Progenitor cell of endocrine pancreas (in vitro differentiated cells): ENCODE results near the gene PDSS1. TPM values are rescaled to one million over a fixed set of nuclear protein-coding genes. Genes with fewer than 3 reads are reported as not detected.
A peak's percentile ranks its signal among the peaks of the same experiment; 100 is the strongest.

ENCODE experiments used
- DNase-seq: peaks from one replicate; pipeline ENCODE4 v3.0.0; 2021; ENCODE audit warnings: low spot score; ENCODE audit not compliant: unreplicated experiment
- H3K27ac Mint-ChIP-seq: 2 replicates; pipeline ENCODE4 v1.8.0; 2021; ENCODE audit warnings: mild to moderate bottlenecking, moderate library complexity, mixed read lengths
- H3K27me3 Mint-ChIP-seq: 2 replicates; pipeline ENCODE4 v1.8.0; 2021; ENCODE audit warnings: mixed read lengths
- H3K36me3 Mint-ChIP-seq: 2 replicates; pipeline ENCODE4 v1.8.0; 2022; ENCODE audit warnings: mixed read lengths; ENCODE audit not compliant: insufficient read depth
- H3K4me1 Mint-ChIP-seq: 2 replicates; pipeline ENCODE4 v1.8.0; 2021; ENCODE audit warnings: low read depth, mixed read lengths
- H3K4me3 Mint-ChIP-seq: 2 replicates; pipeline ENCODE4 v1.8.0; 2021; ENCODE audit warnings: low read depth, mild to moderate bottlenecking, moderate library complexity, mixed read lengths
- H3K9me3 Mint-ChIP-seq: 2 replicates; pipeline ENCODE4 v1.8.0; 2021; ENCODE audit warnings: low read depth, mixed read lengths
- CTCF ChIP-seq: fragments of 200-600 bp; sonication (generic); IDR thresholded peaks from one replicate; pipeline ENCODE4 v1.5.0; 2021; ENCODE audit warnings: antibody characterized with exemption, mild to moderate bottlenecking; ENCODE audit not compliant: unreplicated experiment
- total RNA-seq: library from RNA; stranded (reverse); gene quantifications from 2 replicates; pipeline ENCODE4 v1.2.1, GENCODE V29; 2021

PDSS1 gene
- total RNA-seq, 1 donor from 2014 or later: 14.4 TPM

- H3K4me3 Mint-ChIP-seq: peak overlapping the region; percentile 60
- DNase-seq: peak; percentile 19
- H3K36me3 Mint-ChIP-seq: peaks cover 9% of the 10 kb centered on the region
- H3K27ac Mint-ChIP-seq: peak overlapping the region; percentile 99
- H3K27me3 Mint-ChIP-seq: no peaks in the 10 kb centered on the region
- no peak for TF ChIP-seq CTCF
- peaks cover 28% of the 10 kb centered on the region for H3K4me1 Mint-ChIP-seq
- H3K9me3 Mint-ChIP-seq: no peaks in the 10 kb centered on the region
These were observed 36.5 kb downstream of the PDSS1 start for GRCh38 chr10:26733750-26734568.

GRCh38 chr10:26735435-26735834 lies 37.9 kb downstream of the PDSS1 start:
- no peak for TF ChIP-seq CTCF
- peak overlapping the region; percentile 99 for H3K27ac Mint-ChIP-seq
- DNase-seq: no peak
- H3K27me3 Mint-ChIP-seq: no peaks in the 10 kb centered on the region
- peak overlapping the region; percentile 4 for H3K4me3 Mint-ChIP-seq
- no peaks in the 10 kb centered on the region for H3K9me3 Mint-ChIP-seq
- H3K36me3 Mint-ChIP-seq: peaks cover 7% of the 10 kb centered on the region
- peaks cover 28% of the 10 kb centered on the region for H3K4me1 Mint-ChIP-seq

GRCh38 chr10:26737730-26738129 lies 40.2 kb downstream of the PDSS1 start:
- Mint-ChIP-seq H3K36me3 (peaks cover 15% of the 10 kb centered on the region), H3K9me3 (no peaks in the 10 kb centered on the region), H3K4me1 (peaks cover 28% of the 10 kb centered on the region), H3K27me3 (no peaks in the 10 kb centered on the region), H3K27ac (no peak overlapping the region), H3K4me3 (no peak overlapping the region)
- no peak for TF ChIP-seq CTCF
- DNase-seq: no peak

GRCh38 chr10:26738301-26738911 lies 40.9 kb downstream of the PDSS1 start:
- H3K27ac Mint-ChIP-seq: peak overlapping the region; percentile 52
- H3K9me3 Mint-ChIP-seq: no peaks in the 10 kb centered on the region
- no peak overlapping the region for H3K4me3 Mint-ChIP-seq
- H3K4me1 Mint-ChIP-seq: peaks cover 26% of the 10 kb centered on the region
- DNase-seq: no peak
- TF ChIP-seq CTCF: no peak
- peaks cover 16% of the 10 kb centered on the region for H3K36me3 Mint-ChIP-seq
- H3K27me3 Mint-ChIP-seq: no peaks in the 10 kb centered on the region

- no peaks in the 10 kb centered on the region for H3K9me3 Mint-ChIP-seq
- peaks cover 21% of the 10 kb centered on the region for H3K36me3 Mint-ChIP-seq
- no peak for DNase-seq
- no peaks in the 10 kb centered on the region for H3K27me3 Mint-ChIP-seq
- H3K4me1 Mint-ChIP-seq: peaks cover 18% of the 10 kb centered on the region
- no peak overlapping the region for H3K4me3 Mint-ChIP-seq
- TF ChIP-seq CTCF: no peak
- H3K27ac Mint-ChIP-seq: no peak overlapping the region
These were observed 41.6 kb downstream of the PDSS1 start for GRCh38 chr10:26739071-26739631.
